H1 (cell line): ENCODE measurements around the gene CDKN1B.
A peak's percentile ranks its signal among the peaks of the same experiment; 100 is the strongest.

ENCODE experiments used
- EZH2 ChIP-seq: fragments of 200-600 bp; sonication (generic); IDR thresholded peaks from 2 replicates; pipeline ENCODE4 v1.7.1; 2012; ENCODE audit warnings: low read depth, mild to moderate bottlenecking, moderate library complexity, low read length, inconsistent platforms; ENCODE audit not compliant: severe bottlenecking
- GABPA ChIP-seq: IDR thresholded peaks from 2 replicates; pipeline ENCODE4 v1.6.1; 2011; ENCODE audit warnings: mild to moderate bottlenecking, low read length, moderate library complexity, borderline replicate concordance; ENCODE audit not compliant: insufficient read depth
- RAD21 ChIP-seq, 2 experiments: IDR thresholded peaks in 1 of 2; conservative IDR thresholded peaks in 1 of 2; 2 replicates each; pipeline ENCODE4 v1.6.1; 2011; ENCODE audit warnings: low read depth in 2 of 2, low read length in 2 of 2, improper control_type of control experiment in 1 of 2, inconsistent platforms in 1 of 2, mild to moderate bottlenecking in 1 of 2, moderate library complexity in 1 of 2
- TF ChIP-seq, protein P1 (sequence below), 3 experiments: IDR thresholded peaks; 1 replicate in 2 of 3; 2 replicates in 1 of 3; pipeline versions ENCODE4 v1.5.1 to v1.6.1; 2011; ENCODE audit warnings: low read length in 3 of 3, mild to moderate bottlenecking in 3 of 3, inconsistent platforms in 2 of 3, low read depth in 1 of 3, moderate library complexity in 1 of 3; ENCODE audit not compliant: insufficient read depth in 1 of 3; ENCODE audit errors: control extremely low read depth in 1 of 3

DNA sequence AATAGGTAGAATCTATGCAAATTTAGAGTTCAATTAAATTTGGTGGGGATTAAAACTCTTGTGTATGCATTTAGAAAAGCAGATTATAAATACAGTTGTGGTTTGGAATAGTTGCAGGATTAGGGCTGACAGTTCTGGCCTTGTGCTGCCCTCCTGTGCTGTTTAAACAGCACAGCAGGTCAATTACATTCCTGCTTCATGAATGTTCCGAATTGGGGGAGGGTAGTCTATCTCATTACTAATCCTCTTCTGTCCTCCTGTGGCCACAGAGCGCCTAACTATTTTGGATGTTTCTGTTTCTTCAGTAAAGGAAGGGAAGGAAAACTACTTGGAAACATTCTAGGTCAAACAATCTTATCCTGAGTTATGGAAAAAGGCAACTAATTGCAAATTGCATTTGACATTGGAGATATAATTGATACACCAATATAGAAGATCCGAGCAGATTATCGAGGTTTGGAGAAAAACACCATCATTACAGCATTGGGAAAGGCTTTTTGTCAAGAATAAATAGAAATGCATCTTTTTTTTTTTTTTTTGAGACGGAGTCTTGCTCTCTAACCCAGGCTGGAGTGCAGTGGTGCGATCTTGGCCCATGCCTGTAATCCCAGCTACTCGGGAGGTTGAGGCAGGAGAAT lies 12.5 kb upstream of the CDKN1B start:
- TF ChIP-seq GABPA (no peak), RAD21 (IDR thresholded peaks at IDR 0.05 in 1 of 2, conservative IDR thresholded peaks at IDR 0.05 in 1 of 2; ENCODE audit: low read depth in 2 of 2, low read length in 2 of 2) (peak; percentile 100), EZH2 (no peak)
- TF ChIP-seq, protein P1, sequence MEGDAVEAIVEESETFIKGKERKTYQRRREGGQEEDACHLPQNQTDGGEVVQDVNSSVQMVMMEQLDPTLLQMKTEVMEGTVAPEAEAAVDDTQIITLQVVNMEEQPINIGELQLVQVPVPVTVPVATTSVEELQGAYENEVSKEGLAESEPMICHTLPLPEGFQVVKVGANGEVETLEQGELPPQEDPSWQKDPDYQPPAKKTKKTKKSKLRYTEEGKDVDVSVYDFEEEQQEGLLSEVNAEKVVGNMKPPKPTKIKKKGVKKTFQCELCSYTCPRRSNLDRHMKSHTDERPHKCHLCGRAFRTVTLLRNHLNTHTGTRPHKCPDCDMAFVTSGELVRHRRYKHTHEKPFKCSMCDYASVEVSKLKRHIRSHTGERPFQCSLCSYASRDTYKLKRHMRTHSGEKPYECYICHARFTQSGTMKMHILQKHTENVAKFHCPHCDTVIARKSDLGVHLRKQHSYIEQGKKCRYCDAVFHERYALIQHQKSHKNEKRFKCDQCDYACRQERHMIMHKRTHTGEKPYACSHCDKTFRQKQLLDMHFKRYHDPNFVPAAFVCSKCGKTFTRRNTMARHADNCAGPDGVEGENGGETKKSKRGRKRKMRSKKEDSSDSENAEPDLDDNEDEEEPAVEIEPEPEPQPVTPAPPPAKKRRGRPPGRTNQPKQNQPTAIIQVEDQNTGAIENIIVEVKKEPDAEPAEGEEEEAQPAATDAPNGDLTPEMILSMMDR (IDR thresholded peaks at IDR 0.05; ENCODE audit: control extremely low read depth in 1 of 3, insufficient read depth in 1 of 3, low read depth in 1 of 3, low read length in 3 of 3), result peak; percentile 44 to 99 (median 99)
